ENCODE measurements around the gene MYO3B.

DNA sequence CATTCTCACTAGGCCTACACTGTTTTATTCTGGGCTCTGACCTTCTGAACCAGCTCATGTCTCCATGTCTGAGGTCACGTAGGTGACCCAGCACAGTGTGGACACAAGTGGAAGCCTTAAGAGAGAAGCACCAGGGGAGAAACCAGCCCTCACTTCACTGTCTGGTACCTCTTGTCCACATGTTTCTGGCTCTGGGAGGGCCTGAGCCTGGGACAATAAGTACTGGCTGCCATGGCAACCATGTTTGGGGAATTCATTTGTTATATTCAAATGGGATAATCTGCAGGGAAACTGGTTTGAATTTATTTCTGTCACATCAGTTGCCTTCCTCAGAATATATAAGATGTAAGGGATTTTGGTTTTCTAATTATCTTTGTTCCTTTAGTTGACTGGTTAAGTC is 23.3 kb downstream of the MYO3B start:
- no peak for TF ChIP-seq POLR2AphosphoS5 (IDR thresholded peaks at IDR 0.05)
- no peak for TF ChIP-seq POLR2A (IDR thresholded peaks at IDR 0.05)
- TF ChIP-seq, protein P1, sequence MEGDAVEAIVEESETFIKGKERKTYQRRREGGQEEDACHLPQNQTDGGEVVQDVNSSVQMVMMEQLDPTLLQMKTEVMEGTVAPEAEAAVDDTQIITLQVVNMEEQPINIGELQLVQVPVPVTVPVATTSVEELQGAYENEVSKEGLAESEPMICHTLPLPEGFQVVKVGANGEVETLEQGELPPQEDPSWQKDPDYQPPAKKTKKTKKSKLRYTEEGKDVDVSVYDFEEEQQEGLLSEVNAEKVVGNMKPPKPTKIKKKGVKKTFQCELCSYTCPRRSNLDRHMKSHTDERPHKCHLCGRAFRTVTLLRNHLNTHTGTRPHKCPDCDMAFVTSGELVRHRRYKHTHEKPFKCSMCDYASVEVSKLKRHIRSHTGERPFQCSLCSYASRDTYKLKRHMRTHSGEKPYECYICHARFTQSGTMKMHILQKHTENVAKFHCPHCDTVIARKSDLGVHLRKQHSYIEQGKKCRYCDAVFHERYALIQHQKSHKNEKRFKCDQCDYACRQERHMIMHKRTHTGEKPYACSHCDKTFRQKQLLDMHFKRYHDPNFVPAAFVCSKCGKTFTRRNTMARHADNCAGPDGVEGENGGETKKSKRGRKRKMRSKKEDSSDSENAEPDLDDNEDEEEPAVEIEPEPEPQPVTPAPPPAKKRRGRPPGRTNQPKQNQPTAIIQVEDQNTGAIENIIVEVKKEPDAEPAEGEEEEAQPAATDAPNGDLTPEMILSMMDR (IDR thresholded peaks at IDR 0.05): no peak
- no peak for TF ChIP-seq EP300 (IDR thresholded peaks at IDR 0.05; ENCODE audit: low read depth)
